Measurements from ENCODE around the gene SKOR2. TPM values are rescaled to one million over a fixed set of nuclear protein-coding genes. Genes with fewer than 3 reads are reported as not detected.

SKOR2 gene
- total and polyA plus RNA-seq, 2 experiments from 2014 or later = 0.10 to 0.42 TPM

DNA sequence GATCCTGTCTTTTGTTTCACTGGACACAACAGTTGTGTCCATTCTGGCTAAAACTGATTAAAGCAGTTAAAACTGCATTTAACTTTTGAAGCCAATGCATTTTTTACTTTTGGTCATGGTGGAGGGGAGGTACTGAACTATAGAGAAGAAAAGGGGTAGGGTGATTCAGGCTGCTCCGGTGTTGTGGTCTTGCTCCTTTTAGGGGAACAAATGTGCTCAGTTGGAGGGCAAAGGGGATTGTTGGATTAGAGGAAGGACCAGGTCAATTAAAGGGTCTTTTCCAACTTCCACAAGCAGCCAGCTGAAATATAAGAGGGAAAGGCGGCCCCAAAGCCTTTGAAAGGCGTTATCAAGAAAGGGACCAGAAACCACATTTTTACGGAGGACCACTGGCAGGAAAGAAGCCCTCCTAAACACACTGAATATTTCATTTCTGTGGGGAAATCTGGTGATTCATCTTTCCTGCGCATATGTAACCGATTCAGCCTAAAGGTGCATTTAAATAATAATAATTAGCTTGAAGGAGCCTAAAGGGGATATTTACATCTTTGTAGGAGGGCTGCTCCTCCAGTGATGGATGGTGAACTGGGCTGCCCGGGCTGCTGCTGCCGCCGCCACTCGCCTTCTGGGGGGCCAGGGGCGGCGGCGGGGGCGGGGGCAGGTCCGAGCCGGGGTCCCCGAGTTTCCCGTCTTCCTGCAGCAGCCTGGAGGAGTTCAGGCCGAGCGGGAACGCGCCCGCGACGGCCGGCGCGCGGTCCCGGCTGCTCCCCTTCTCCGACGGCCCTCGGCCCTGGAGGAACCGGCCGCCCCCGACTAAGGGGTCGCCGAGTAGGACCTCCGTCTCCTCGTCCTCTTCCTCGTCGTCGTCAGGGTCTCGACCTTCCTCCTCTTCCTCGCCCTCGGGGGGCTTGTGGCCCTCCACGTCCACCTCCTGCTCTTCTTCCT lies 5.2 kb downstream of the SKOR2 start:
- Histone ChIP-seq H3K4me2 (peak overlapping the region; percentile 77), H3K9me2 (ENCODE audit: insufficient read depth) (no peaks in the 10 kb centered on the region), H2AFZ (no peak overlapping the region), H3K4me1 (ENCODE audit: insufficient read depth) (peaks cover 67% of the 10 kb centered on the region), H4K20me1 (replicated peaks; ENCODE audit: insufficient read depth) (no peaks in the 10 kb centered on the region), H3K4me3 (peak overlapping the region; percentile 52), H3K27me3 (ENCODE audit: insufficient read depth) (peaks cover 42% of the 10 kb centered on the region), H3F3A (replicated peaks; ENCODE audit: low read depth) (peaks cover 5% of the 10 kb centered on the region), H3K27ac (ENCODE audit: low read depth) (no peak overlapping the region), H3K79me2 (replicated peaks; ENCODE audit: insufficient read depth) (no peaks in the 10 kb centered on the region), H3K36me3 (ENCODE audit: insufficient read depth) (no peaks in the 10 kb centered on the region)
- H3K27ac Mint-ChIP-seq = no peak overlapping the region
- peaks cover 9% of the 10 kb centered on the region for H3K9me3 Mint-ChIP-seq
- H3K36me3 Mint-ChIP-seq (ENCODE audit: low read depth) = peaks cover 8% of the 10 kb centered on the region
- DNase-seq (ENCODE audit: low spot score) = peak; percentile 51
- peak overlapping the region; percentile 67 for H3K4me3 Mint-ChIP-seq
- TF ChIP-seq EZH2 (IDR thresholded peaks at IDR 0.05; ENCODE audit: low read depth, unreplicated experiment) = peak; percentile 71
- TF ChIP-seq, protein P1, sequence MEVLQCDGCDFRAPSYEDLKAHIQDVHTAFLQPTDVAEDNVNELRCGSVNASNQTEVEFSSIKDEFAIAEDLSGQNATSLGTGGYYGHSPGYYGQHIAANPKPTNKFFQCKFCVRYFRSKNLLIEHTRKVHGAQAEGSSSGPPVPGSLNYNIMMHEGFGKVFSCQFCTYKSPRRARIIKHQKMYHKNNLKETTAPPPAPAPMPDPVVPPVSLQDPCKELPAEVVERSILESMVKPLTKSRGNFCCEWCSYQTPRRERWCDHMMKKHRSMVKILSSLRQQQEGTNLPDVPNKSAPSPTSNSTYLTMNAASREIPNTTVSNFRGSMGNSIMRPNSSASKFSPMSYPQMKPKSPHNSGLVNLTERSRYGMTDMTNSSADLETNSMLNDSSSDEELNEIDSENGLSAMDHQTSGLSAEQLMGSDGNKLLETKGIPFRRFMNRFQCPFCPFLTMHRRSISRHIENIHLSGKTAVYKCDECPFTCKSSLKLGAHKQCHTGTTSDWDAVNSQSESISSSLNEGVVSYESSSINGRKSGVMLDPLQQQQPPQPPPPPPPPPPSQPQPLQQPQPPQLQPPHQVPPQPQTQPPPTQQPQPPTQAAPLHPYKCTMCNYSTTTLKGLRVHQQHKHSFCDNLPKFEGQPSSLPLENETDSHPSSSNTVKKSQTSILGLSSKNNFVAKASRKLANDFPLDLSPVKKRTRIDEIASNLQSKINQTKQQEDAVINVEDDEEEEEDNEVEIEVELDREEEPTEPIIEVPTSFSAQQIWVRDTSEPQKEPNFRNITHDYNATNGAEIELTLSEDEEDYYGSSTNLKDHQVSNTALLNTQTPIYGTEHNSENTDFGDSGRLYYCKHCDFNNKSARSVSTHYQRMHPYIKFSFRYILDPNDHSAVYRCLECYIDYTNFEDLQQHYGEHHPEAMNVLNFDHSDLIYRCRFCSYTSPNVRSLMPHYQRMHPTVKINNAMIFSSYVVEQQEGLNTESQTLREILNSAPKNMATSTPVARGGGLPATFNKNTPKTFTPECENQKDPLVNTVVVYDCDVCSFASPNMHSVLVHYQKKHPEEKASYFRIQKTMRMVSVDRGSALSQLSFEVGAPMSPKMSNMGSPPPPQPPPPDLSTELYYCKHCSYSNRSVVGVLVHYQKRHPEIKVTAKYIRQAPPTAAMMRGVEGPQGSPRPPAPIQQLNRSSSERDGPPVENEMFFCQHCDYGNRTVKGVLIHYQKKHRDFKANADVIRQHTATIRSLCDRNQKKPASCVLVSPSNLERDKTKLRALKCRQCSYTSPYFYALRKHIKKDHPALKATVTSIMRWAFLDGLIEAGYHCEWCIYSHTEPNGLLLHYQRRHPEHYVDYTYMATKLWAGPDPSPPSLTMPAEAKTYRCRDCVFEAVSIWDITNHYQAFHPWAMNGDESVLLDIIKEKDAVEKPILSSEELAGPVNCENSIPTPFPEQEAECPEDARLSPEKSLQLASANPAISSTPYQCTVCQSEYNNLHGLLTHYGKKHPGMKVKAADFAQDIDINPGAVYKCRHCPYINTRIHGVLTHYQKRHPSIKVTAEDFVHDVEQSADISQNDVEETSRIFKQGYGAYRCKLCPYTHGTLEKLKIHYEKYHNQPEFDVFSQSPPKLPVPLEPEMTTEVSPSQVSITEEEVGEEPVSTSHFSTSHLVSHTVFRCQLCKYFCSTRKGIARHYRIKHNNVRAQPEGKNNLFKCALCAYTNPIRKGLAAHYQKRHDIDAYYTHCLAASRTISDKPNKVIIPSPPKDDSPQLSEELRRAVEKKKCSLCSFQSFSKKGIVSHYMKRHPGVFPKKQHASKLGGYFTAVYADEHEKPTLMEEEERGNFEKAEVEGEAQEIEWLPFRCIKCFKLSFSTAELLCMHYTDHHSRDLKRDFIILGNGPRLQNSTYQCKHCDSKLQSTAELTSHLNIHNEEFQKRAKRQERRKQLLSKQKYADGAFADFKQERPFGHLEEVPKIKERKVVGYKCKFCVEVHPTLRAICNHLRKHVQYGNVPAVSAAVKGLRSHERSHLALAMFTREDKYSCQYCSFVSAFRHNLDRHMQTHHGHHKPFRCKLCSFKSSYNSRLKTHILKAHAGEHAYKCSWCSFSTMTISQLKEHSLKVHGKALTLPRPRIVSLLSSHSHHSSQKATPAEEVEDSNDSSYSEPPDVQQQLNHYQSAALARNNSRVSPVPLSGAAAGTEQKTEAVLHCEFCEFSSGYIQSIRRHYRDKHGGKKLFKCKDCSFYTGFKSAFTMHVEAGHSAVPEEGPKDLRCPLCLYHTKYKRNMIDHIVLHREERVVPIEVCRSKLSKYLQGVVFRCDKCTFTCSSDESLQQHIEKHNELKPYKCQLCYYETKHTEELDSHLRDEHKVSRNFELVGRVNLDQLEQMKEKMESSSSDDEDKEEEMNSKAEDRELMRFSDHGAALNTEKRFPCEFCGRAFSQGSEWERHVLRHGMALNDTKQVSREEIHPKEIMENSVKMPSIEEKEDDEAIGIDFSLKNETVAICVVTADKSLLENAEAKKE (CRISPR knock-in tag; IDR thresholded peaks at IDR 0.05) = no peak
- peak; percentile 13 for ATAC-seq
- H3K27me3 Mint-ChIP-seq (ENCODE audit: insufficient read depth, low read depth, poor library complexity) = peaks cover 41% of the 10 kb centered on the region
- peaks cover 57% of the 10 kb centered on the region for H3K4me1 Mint-ChIP-seq

DNA sequence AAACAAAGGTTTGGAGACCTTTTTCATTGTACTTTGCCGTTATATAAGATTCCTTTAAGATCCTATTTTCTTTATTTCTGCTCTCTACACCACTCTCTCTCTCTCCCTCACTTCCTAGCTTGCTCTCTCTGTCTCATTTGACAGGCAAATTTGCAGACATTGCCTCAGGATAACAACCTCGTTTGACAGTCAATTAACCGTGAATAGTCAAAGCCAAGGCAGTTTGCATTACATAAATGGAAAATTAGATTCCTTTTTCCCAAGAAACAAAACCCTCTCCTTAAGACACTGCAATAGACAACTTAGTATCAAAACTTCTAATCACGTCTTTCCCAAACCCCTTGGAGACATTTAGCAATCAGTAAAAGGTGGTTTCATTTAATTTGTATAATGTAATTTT lies 7.4 kb downstream of the SKOR2 start:
- no peaks in the 10 kb centered on the region for H3K9me2 ChIP-seq (ENCODE audit: insufficient read depth)
- peak overlapping the region; percentile 45 for H3K4me2 ChIP-seq
- no peaks in the 10 kb centered on the region for H3K79me2 ChIP-seq (replicated peaks; ENCODE audit: insufficient read depth)
- Mint-ChIP-seq H3K36me3 (ENCODE audit: low read depth) (peaks cover 8% of the 10 kb centered on the region), H3K4me1 (peaks cover 46% of the 10 kb centered on the region), H3K4me3 (no peak overlapping the region), H3K27ac (no peak overlapping the region), H3K27me3 (ENCODE audit: insufficient read depth, low read depth, poor library complexity) (peaks cover 19% of the 10 kb centered on the region), H3K9me3 (peaks cover 8% of the 10 kb centered on the region)
- no peak for DNase-seq (ENCODE audit: low spot score)
- peaks cover 20% of the 10 kb centered on the region for H3K27me3 ChIP-seq (ENCODE audit: insufficient read depth)
- H4K20me1 ChIP-seq (replicated peaks; ENCODE audit: insufficient read depth) = no peaks in the 10 kb centered on the region
- H3K4me3 ChIP-seq = no peak overlapping the region
- no peak overlapping the region for H3K27ac ChIP-seq (ENCODE audit: low read depth)
- H3F3A ChIP-seq (replicated peaks; ENCODE audit: low read depth) = no peaks in the 10 kb centered on the region; the same call in none of the 2 replicates
- peaks cover 57% of the 10 kb centered on the region for H3K4me1 ChIP-seq (ENCODE audit: insufficient read depth)
- no peak for ATAC-seq
- no peaks in the 10 kb centered on the region for H3K36me3 ChIP-seq (ENCODE audit: insufficient read depth)
- H2AFZ ChIP-seq = no peak overlapping the region
- TF ChIP-seq, protein P2, sequence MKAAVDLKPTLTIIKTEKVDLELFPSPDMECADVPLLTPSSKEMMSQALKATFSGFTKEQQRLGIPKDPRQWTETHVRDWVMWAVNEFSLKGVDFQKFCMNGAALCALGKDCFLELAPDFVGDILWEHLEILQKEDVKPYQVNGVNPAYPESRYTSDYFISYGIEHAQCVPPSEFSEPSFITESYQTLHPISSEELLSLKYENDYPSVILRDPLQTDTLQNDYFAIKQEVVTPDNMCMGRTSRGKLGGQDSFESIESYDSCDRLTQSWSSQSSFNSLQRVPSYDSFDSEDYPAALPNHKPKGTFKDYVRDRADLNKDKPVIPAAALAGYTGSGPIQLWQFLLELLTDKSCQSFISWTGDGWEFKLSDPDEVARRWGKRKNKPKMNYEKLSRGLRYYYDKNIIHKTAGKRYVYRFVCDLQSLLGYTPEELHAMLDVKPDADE (IDR thresholded peaks at IDR 0.05) = no peak
- TF ChIP-seq EZH2 (IDR thresholded peaks at IDR 0.05; ENCODE audit: low read depth, unreplicated experiment) (no peak), CREB1 (CRISPR knock-in tag; IDR thresholded peaks at IDR 0.05; ENCODE audit: low read depth) (no peak)
- TF ChIP-seq, protein P3, sequence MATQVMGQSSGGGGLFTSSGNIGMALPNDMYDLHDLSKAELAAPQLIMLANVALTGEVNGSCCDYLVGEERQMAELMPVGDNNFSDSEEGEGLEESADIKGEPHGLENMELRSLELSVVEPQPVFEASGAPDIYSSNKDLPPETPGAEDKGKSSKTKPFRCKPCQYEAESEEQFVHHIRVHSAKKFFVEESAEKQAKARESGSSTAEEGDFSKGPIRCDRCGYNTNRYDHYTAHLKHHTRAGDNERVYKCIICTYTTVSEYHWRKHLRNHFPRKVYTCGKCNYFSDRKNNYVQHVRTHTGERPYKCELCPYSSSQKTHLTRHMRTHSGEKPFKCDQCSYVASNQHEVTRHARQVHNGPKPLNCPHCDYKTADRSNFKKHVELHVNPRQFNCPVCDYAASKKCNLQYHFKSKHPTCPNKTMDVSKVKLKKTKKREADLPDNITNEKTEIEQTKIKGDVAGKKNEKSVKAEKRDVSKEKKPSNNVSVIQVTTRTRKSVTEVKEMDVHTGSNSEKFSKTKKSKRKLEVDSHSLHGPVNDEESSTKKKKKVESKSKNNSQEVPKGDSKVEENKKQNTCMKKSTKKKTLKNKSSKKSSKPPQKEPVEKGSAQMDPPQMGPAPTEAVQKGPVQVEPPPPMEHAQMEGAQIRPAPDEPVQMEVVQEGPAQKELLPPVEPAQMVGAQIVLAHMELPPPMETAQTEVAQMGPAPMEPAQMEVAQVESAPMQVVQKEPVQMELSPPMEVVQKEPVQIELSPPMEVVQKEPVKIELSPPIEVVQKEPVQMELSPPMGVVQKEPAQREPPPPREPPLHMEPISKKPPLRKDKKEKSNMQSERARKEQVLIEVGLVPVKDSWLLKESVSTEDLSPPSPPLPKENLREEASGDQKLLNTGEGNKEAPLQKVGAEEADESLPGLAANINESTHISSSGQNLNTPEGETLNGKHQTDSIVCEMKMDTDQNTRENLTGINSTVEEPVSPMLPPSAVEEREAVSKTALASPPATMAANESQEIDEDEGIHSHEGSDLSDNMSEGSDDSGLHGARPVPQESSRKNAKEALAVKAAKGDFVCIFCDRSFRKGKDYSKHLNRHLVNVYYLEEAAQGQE (IDR thresholded peaks at IDR 0.05; ENCODE audit: unreplicated experiment) = no peak
- TF ChIP-seq, protein P4, sequence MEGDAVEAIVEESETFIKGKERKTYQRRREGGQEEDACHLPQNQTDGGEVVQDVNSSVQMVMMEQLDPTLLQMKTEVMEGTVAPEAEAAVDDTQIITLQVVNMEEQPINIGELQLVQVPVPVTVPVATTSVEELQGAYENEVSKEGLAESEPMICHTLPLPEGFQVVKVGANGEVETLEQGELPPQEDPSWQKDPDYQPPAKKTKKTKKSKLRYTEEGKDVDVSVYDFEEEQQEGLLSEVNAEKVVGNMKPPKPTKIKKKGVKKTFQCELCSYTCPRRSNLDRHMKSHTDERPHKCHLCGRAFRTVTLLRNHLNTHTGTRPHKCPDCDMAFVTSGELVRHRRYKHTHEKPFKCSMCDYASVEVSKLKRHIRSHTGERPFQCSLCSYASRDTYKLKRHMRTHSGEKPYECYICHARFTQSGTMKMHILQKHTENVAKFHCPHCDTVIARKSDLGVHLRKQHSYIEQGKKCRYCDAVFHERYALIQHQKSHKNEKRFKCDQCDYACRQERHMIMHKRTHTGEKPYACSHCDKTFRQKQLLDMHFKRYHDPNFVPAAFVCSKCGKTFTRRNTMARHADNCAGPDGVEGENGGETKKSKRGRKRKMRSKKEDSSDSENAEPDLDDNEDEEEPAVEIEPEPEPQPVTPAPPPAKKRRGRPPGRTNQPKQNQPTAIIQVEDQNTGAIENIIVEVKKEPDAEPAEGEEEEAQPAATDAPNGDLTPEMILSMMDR (conservative IDR thresholded peaks at IDR 0.05; ENCODE audit: low read depth in 2 of 2) = no peak
